Mesenteric fat pad (tissue), 1 donor: Measurements from ENCODE around the gene SLC31A2. TPM values are rescaled to one million over a fixed set of nuclear protein-coding genes. Genes with fewer than 3 reads are reported as not detected.
"Not testable (repeated sequence)": the region's sequence is repeated elsewhere in the genome, so short reads cannot be mapped to it uniquely, and the experiment has no call there.

Experiments
- DNase-seq: peaks from one replicate; pipeline ENCODE4 v3.0.0-alpha.2; 2020; ENCODE audit warnings: low spot score
- long read RNA-seq: library from polyadenylated mRNA; unstranded; transcript quantifications from one replicate; pipeline ENCODE4 v2.0.0, GENCODE V29; 2020
- total RNA-seq: library from RNA; stranded (reverse); fragmentation: NEBNext Ultra II Directional; extraction: Animal tissue kit (Norgen Biotek cat#: 25700); gene quantifications from one replicate; pipeline ENCODE4 v1.2.1, GENCODE V29; 2021
- donor health status: DM: yes; HTN: yes; CAD: no.

The SLC31A2 gene, protein sequence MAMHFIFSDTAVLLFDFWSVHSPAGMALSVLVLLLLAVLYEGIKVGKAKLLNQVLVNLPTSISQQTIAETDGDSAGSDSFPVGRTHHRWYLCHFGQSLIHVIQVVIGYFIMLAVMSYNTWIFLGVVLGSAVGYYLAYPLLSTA
- total RNA-seq: 62.4 TPM
- long read RNA-seq, transcript SLC31A2-201 (4 exons, 1,785 nt): major isoform, 311 of 357 reads
- long read RNA-seq, partial matches to known transcripts: 8 of 357 reads
- long read RNA-seq, other reads (novel, unspliced or antisense): 37 of 357 reads

DNA sequence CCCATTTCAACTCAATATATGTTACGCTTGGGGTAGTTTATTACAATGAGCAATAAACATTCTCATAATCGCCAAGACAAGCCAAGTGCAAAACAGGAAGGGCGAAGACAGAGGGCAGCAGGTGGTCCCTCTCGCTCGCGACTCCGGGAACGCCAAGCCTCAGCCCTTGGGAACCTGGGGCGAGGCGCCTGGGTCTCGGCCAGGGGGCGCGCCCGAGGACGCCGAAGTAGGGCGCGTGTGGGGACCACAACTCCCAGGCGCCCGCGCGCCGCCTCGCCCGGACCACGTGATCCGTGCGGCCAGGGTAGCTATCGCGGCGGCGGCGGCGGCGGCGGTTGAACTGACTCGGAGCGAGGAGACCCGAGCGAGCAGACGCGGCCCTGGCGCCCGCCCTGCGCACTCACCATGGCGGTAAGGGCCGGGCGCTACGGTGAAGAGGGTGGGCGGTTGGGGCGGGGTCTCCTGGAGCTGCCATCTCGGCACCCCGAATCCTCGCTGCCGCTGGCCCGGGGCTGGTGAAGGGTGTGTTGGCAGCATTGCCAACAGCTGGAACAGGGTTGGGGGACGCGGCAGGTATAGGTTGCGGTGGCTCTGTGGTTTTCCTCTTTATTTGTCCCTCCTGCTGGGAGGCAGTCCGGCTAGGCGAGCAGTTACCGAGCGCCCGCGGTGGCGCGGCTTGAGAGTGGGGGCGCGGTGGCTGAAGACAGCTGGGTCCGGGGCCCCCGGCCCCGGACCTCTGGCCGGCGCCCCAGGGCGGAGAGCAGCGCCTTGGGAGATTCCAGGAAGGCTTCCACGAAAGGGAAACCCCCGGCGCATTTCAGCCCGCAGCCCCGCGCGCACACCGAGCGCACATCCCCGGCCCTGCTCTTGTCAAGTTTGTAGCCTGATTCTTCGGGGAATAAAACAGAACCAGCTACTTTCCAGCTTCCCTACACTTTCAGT lies at the start of gene SLC31A2:
Gene SLC31A2 (plus strand): TSS at position 338 of the 942 bp plus-strand sequence. CDS start 68 bp downstream, at position 406.
- peak; percentile 97 for DNase-seq

DNA sequence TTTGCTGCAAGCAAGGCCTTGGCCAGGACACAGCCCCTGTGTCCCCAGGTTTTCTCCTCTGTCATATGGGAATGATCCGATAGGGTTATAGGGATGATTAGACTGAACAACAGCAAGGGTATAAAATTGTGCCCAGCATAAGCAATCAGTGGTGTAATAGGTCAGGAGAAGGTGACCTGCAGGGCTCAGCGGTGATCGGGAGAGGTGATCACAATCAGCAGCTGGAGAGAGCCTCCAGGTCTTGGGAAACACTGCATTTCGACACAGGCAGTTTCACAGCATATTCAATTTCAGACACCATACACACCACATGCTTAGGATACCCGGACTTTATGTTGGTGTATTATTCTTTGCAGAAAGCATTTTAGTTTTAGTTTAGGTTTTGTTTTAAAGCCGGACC lies 45.5 kb upstream of the SLC31A2 start:
- DNase-seq: not testable (repeated sequence)

GRCh38 chr9:113111065-113111951 lies 39.5 kb upstream of the SLC31A2 start:
- DNase-seq: not testable (repeated sequence)

DNA sequence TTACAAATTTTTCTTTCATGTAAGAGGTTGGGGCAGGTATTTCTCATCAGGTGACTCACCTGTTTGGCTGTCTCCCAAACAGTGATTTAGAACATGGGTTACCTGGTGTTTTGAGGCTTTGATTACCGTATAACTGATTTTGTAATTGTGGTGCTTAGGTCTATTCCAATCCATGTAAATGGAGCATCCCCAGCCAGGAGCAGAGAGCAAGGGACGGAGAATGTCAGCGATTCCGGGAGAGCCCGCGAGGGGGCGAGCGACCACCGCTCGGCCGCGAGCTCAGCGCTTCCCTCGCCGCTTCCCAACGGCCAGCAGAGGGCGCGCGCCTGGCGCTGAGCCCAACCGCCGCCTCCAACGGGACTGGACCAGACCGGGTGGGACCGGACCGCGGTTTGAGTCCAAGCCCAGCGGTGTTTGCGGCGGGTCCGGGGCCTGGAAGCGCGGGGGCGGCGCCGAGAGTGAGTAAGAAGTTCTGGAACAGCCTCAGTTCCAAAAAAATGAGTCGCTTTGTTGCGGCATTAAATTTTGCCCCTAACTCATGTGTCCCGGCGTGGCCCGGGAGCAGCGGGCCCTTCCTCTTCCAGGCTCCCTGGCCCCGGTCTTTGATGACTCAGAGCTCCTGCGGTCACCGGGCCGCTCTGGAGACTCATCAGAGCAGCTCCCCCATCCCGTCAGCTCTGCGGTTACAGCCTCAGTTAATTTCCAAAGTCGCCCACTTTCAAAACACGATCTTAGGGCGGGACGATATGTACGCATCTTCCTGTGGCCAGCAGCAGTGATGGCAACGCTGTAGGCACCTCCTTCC lies 37.9 kb upstream of the SLC31A2 start:
- not testable (repeated sequence) for DNase-seq

DNA sequence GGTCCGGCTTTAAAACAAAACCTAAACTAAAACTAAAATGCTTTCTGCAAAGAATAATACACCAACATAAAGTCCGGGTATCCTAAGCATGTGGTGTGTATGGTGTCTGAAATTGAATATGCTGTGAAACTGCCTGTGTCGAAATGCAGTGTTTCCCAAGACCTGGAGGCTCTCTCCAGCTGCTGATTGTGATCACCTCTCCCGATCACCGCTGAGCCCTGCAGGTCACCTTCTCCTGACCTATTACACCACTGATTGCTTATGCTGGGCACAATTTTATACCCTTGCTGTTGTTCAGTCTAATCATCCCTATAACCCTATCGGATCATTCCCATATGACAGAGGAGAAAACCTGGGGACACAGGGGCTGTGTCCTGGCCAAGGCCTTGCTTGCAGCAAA lies 32.0 kb upstream of the SLC31A2 start:
- not testable (repeated sequence) for DNase-seq

- no peak for DNase-seq
These were observed 25.3 kb upstream of the SLC31A2 start for GRCh38 chr9:113125386-113126035.

DNA sequence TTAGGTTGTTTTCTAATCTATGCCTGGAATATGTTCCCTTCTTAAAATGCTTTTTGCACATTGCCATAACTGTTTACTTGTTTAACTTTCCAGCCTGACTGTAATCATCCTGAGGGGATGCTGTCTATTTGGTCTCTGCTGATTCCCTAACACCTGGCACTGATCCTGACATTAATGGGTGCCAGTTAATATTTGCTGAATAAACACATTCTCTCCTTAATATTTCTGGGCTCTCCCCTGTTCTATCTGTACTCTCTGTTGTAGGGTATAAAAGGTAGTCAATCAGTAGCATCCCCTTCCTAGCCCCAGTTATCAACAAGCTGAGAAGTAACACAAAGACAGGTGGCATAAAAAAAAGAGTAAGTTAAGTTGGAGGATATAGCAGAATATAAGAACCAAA lies 21.3 kb upstream of the SLC31A2 start:
- DNase-seq: no peak

- DNase-seq: peak; percentile 28
These were observed 20.9 kb upstream of the SLC31A2 start for GRCh38 chr9:113129884-113130283.

GRCh38 chr9:113131689-113132151 lies 19.1 kb upstream of the SLC31A2 start:
- DNase-seq: no peak

GRCh38 chr9:113137196-113138168 lies 13.3 kb upstream of the SLC31A2 start:
- peak; percentile 64 for DNase-seq

GRCh38 chr9:113138760-113139159 lies 12.0 kb upstream of the SLC31A2 start:
- DNase-seq: no peak

DNA sequence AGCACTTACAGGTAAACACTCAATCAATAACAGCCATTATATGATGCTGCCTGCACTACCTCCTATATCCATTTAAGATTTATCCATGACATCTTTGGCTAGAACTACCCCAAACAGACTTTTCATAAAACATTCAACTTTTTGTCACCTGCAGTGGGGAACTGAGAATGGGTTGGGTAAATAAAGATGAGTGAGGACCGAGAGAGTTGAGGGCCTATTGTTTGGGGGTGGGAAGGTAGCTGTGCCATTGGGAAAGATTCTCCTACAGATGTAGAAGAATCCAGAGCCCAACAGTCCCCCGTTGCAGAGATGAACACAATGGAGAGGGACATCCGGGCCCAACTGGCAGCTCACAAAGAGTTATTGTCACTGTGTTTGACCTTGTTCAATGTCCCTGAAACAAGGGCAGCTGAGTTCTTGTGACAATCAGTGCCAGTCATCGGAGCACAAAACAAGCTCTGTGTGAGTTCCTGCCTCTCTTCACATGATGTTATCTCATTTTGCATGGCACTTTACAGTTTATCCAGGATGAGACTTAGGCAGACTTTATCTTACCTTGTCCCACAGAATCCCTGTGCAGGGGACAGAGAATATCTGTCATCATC lies 11.5 kb upstream of the SLC31A2 start:
- DNase-seq: peak; percentile 49

GRCh38 chr9:113139953-113140352 lies 10.9 kb upstream of the SLC31A2 start:
- no peak for DNase-seq

- not testable (repeated sequence) for DNase-seq
These were observed 9.9 kb upstream of the SLC31A2 start for GRCh38 chr9:113140896-113141295.

DNA sequence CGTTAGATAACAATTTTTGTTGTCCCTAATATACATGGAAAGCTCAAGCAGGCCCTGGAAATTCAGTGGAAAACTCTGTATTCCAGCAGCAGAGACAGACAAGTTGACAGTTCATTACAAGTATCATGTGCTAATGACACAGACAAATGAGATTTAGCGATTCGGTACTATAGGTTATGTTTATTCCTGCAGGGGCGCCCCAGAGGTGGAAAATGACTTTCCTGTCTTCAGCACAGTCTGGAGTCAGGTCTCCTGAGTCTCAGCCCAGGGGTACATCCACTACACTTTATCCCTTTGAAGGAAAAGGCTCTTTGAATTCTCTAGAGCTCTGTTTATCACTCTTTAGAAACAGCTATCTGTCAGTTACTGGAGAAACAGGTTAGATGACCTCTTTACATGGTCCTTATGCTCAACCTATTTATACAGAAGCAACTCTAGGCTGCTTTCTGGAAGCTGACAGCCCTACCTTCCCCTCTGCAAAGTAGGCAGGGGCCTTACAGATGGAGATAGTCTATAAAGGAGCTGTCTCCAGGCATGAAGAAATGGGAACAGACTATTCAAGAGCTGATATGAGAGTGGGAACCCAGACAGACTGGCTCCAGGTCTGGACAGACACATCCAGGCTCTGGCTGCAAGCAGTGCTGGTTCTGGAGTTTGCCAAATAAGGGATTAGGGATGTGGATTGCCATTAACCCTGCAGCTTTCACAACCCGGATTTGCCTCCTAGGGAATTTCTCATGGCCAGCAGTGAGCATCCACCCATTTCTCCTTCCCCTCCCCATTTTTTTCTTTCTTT lies 7.2 kb upstream of the SLC31A2 start:
- DNase-seq: peak; percentile 16

DNA sequence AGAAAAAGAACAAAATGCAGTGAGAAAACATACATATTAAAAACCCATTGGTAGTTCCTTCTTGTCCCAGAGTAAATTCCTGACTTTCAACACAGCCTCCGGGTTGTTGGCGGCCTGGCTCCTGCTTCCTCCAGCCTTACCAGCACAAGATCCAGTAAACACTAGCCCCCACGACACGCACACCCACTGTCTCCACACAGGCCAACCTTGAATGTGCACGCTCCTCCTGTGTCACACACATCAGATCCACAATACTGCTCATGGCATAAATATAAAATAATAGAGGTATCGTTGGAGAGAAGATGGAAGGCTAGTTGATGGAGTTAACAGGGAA lies 2.5 kb upstream of the SLC31A2 start:
- no peak for DNase-seq

- DNase-seq: no peak
These were observed 1.9 kb upstream of the SLC31A2 start for GRCh38 chr9:113148781-113149510.
